ENCODE measurements around the gene RELA.

RELA gene

GRCh38 chr11:65651339-65651588 lies 11.5 kb downstream of the RELA start:
- Histone ChIP-seq H3K36me3 (ENCODE audit: control insufficient read depth, insufficient read depth, low read length) (peaks cover 26% of the 10 kb centered on the region), H3K9ac (ENCODE audit: low read length) (peak overlapping the region; percentile 3), H3K4me3 (ENCODE audit: low read length) (no peak overlapping the region), H3K27me3 (ENCODE audit: control insufficient read depth, insufficient read depth, low read length) (no peaks in the 10 kb centered on the region), H3K27ac (ENCODE audit: low read depth, low read length) (peak overlapping the region; percentile 84), H3K4me1 (ENCODE audit: control insufficient read depth, insufficient read depth, low read length) (peaks cover 19% of the 10 kb centered on the region)

GRCh38 chr11:65650547-65651338 lies 12.0 kb downstream of the RELA start:
- Histone ChIP-seq H3K4me3 (ENCODE audit: low read length) (no peak overlapping the region), H3K4me1 (ENCODE audit: control insufficient read depth, insufficient read depth, low read length) (peaks cover 19% of the 10 kb centered on the region), H3K9ac (ENCODE audit: low read length) (no peak overlapping the region), H3K27ac (ENCODE audit: low read depth, low read length) (peak overlapping the region; percentile 11), H3K27me3 (ENCODE audit: control insufficient read depth, insufficient read depth, low read length) (no peaks in the 10 kb centered on the region), H3K36me3 (ENCODE audit: control insufficient read depth, insufficient read depth, low read length) (peaks cover 26% of the 10 kb centered on the region)

- H3K36me3 ChIP-seq (ENCODE audit: control insufficient read depth, insufficient read depth, low read length), result peaks cover 22% of the 10 kb centered on the region
- H3K4me3 ChIP-seq (ENCODE audit: low read length), result no peak overlapping the region
- no peak overlapping the region for H3K9ac ChIP-seq (ENCODE audit: low read length)
- H3K4me1 ChIP-seq (ENCODE audit: control insufficient read depth, insufficient read depth, low read length), result peaks cover 19% of the 10 kb centered on the region
- no peak overlapping the region for H3K27ac ChIP-seq (ENCODE audit: low read depth, low read length)
- H3K27me3 ChIP-seq (ENCODE audit: control insufficient read depth, insufficient read depth, low read length), result no peaks in the 10 kb centered on the region
Observed at GRCh38 chr11:65649656-65650546, 12.8 kb downstream of the RELA start.

- Histone ChIP-seq H3K4me3 (ENCODE audit: low read length) (no peak overlapping the region), H3K27ac (ENCODE audit: low read depth, low read length) (no peak overlapping the region), H3K4me1 (ENCODE audit: control insufficient read depth, insufficient read depth, low read length) (peaks cover 19% of the 10 kb centered on the region), H3K36me3 (ENCODE audit: control insufficient read depth, insufficient read depth, low read length) (peaks cover 21% of the 10 kb centered on the region), H3K27me3 (ENCODE audit: control insufficient read depth, insufficient read depth, low read length) (no peaks in the 10 kb centered on the region), H3K9ac (ENCODE audit: low read length) (no peak overlapping the region)
Observed at GRCh38 chr11:65648997-65649493, 13.7 kb downstream of the RELA start.

DNA sequence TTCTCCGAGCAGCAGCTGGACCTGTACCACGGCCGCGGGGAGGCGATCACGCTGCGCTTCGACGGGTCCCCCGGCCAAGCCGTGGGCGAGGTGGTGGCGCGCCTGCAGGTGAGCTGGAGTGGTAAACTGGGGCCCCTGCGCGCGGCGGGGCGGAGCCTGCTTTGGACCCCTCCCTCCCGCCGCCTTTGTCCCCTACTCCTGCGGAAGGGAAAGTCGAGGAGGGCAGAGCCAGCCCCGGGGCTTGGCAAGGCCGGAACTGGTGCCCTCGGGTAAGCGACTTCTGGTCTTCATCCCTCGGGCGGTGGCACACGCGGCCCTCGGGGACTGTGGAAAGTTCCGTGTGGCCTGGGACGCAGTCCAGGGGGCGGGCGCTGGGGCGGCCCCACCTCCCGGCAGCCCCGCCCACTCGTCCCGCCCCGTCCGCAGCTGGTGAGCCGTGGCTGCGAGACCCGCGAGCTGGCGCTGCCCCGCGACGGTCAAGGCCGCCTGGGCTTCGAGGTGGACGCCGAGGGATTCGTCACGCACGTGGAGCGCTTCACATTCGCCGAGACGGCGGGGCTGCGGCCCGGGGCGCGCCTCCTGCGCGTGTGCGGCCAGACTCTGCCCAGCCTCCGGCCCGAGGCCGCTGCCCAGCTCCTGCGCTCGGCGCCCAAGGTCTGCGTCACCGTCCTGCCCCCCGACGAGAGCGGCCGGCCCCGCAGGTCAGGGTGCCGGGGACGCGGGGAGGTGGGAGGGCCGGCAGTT lies 15.6 kb downstream of the RELA start:
- Histone ChIP-seq H3K9ac (ENCODE audit: low read length) (no peak overlapping the region), H3K4me3 (ENCODE audit: low read length) (peak overlapping the region; percentile 62), H3K27ac (ENCODE audit: low read depth, low read length) (no peak overlapping the region), H3K36me3 (ENCODE audit: control insufficient read depth, insufficient read depth, low read length) (peaks cover 21% of the 10 kb centered on the region), H3K27me3 (ENCODE audit: control insufficient read depth, insufficient read depth, low read length) (no peaks in the 10 kb centered on the region), H3K4me1 (ENCODE audit: control insufficient read depth, insufficient read depth, low read length) (peaks cover 9% of the 10 kb centered on the region)

- H3K9ac ChIP-seq (ENCODE audit: low read length), result no peak overlapping the region
- H3K27ac ChIP-seq (ENCODE audit: low read depth, low read length), result no peak overlapping the region
- peaks cover 2% of the 10 kb centered on the region for H3K4me1 ChIP-seq (ENCODE audit: control insufficient read depth, insufficient read depth, low read length)
- H3K27me3 ChIP-seq (ENCODE audit: control insufficient read depth, insufficient read depth, low read length), result no peaks in the 10 kb centered on the region
- H3K36me3 ChIP-seq (ENCODE audit: control insufficient read depth, insufficient read depth, low read length), result peaks cover 21% of the 10 kb centered on the region
- H3K4me3 ChIP-seq (ENCODE audit: low read length), result peak overlapping the region; percentile 62
Observed at GRCh38 chr11:65646288-65646957, 16.3 kb downstream of the RELA start.

- H3K27me3 ChIP-seq (ENCODE audit: control insufficient read depth, insufficient read depth, low read length), result no peaks in the 10 kb centered on the region
- peaks cover 18% of the 10 kb centered on the region for H3K36me3 ChIP-seq (ENCODE audit: control insufficient read depth, insufficient read depth, low read length)
- no peak overlapping the region for H3K27ac ChIP-seq (ENCODE audit: low read depth, low read length)
- H3K9ac ChIP-seq (ENCODE audit: low read length), result no peak overlapping the region
- no peak overlapping the region for H3K4me3 ChIP-seq (ENCODE audit: low read length)
- no peaks in the 10 kb centered on the region for H3K4me1 ChIP-seq (ENCODE audit: control insufficient read depth, insufficient read depth, low read length)
Observed at GRCh38 chr11:65645710-65646109, 17.0 kb downstream of the RELA start.

GRCh38 chr11:65644837-65645236 lies 17.9 kb downstream of the RELA start:
- Histone ChIP-seq H3K27ac (ENCODE audit: low read depth, low read length) (no peak overlapping the region), H3K4me1 (ENCODE audit: control insufficient read depth, insufficient read depth, low read length) (no peaks in the 10 kb centered on the region), H3K36me3 (ENCODE audit: control insufficient read depth, insufficient read depth, low read length) (peaks cover 13% of the 10 kb centered on the region), H3K27me3 (ENCODE audit: control insufficient read depth, insufficient read depth, low read length) (no peaks in the 10 kb centered on the region), H3K9ac (ENCODE audit: low read length) (no peak overlapping the region), H3K4me3 (ENCODE audit: low read length) (no peak overlapping the region)

GRCh38 chr11:65643971-65644370 lies 18.7 kb downstream of the RELA start:
- peaks cover 8% of the 10 kb centered on the region for H3K36me3 ChIP-seq (ENCODE audit: control insufficient read depth, insufficient read depth, low read length)
- H3K27me3 ChIP-seq (ENCODE audit: control insufficient read depth, insufficient read depth, low read length), result no peaks in the 10 kb centered on the region
- H3K4me3 ChIP-seq (ENCODE audit: low read length), result no peak overlapping the region
- H3K27ac ChIP-seq (ENCODE audit: low read depth, low read length), result no peak overlapping the region
- no peak overlapping the region for H3K9ac ChIP-seq (ENCODE audit: low read length)
- H3K4me1 ChIP-seq (ENCODE audit: control insufficient read depth, insufficient read depth, low read length), result peaks cover 4% of the 10 kb centered on the region

DNA sequence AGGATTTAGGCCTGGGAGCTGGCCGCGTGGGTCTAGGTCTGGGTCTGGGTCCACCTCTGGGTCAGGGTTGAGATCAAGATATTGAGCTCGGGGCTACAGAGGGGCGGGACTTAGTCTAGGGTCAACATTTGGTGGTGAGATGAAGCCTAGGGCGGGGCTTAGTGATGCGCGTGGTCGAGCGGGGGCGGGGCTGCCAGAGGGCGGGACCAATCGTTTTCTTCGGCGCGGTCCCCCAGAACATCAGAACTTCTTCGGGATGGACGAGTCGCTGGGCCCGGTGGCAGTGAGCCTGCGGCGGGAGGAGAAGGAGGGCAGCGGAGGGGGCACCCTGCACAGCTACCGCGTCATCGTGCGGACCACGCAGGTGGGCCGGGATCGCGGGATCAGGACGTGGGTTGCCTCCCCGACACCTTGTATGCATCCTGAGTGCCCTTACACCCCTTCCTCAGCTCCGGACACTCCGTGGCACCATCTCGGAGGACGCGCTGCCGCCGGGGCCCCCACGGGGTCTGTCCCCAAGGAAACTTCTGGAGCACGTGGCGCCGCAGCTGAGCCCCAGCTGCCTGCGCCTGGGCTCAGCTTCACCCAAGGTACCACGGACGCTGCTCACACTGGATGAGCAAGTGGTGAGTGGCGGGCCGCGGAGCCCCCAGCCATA lies 20.6 kb downstream of the RELA start:
- H3K36me3 ChIP-seq (ENCODE audit: control insufficient read depth, insufficient read depth, low read length), result peaks cover 8% of the 10 kb centered on the region
- H3K4me3 ChIP-seq (ENCODE audit: low read length), result peak overlapping the region; percentile 9
- no peak overlapping the region for H3K9ac ChIP-seq (ENCODE audit: low read length)
- H3K27ac ChIP-seq (ENCODE audit: low read depth, low read length), result no peak overlapping the region
- peaks cover 9% of the 10 kb centered on the region for H3K4me1 ChIP-seq (ENCODE audit: control insufficient read depth, insufficient read depth, low read length)
- no peaks in the 10 kb centered on the region for H3K27me3 ChIP-seq (ENCODE audit: control insufficient read depth, insufficient read depth, low read length)

GRCh38 chr11:65641297-65642013 lies 21.3 kb downstream of the RELA start:
- peak overlapping the region; percentile 9 for H3K4me3 ChIP-seq (ENCODE audit: low read length)
- H3K27ac ChIP-seq (ENCODE audit: low read depth, low read length), result no peak overlapping the region
- H3K36me3 ChIP-seq (ENCODE audit: control insufficient read depth, insufficient read depth, low read length), result peaks cover 13% of the 10 kb centered on the region
- no peak overlapping the region for H3K9ac ChIP-seq (ENCODE audit: low read length)
- peaks cover 9% of the 10 kb centered on the region for H3K4me1 ChIP-seq (ENCODE audit: control insufficient read depth, insufficient read depth, low read length)
- H3K27me3 ChIP-seq (ENCODE audit: control insufficient read depth, insufficient read depth, low read length), result no peaks in the 10 kb centered on the region
